SJCRH30 (cell line): ENCODE measurements around the gene MEX3A. TPM values are rescaled to one million over a fixed set of nuclear protein-coding genes. Genes with fewer than 3 reads are reported as not detected.

ENCODE experiments used
- DNase-seq, 2 experiments: peaks; one replicate each; pipeline ENCODE4 v3.0.0-alpha.2; 2015 to 2020
- H3K27ac ChIP-seq: fragments of 250-450 bp; sonication (Bioruptor Pico); 2 replicates; pipeline ENCODE4 v1.5.1; 2020; ENCODE audit warnings: mild to moderate bottlenecking, moderate library complexity
- H3K27me3 ChIP-seq: fragments of 250-450 bp; sonication (Bioruptor Pico); 2 replicates; pipeline ENCODE4 v1.5.1; 2020; ENCODE audit warnings: mild to moderate bottlenecking, moderate library complexity
- H3K36me3 ChIP-seq: fragments of 250-450 bp; sonication (Bioruptor Pico); 2 replicates; pipeline ENCODE4 v1.5.1; 2020; ENCODE audit warnings: mild to moderate bottlenecking, moderate library complexity
- H3K4me1 ChIP-seq: fragments of 250-450 bp; sonication (Bioruptor Pico); 2 replicates; pipeline ENCODE4 v1.5.1; 2020; ENCODE audit warnings: mild to moderate bottlenecking, moderate library complexity
- H3K4me3 ChIP-seq: fragments of 250-450 bp; sonication (Bioruptor Pico); 2 replicates; pipeline ENCODE4 v1.5.1; 2020; ENCODE audit warnings: mild to moderate bottlenecking, moderate library complexity
- H3K9me3 ChIP-seq: fragments of 250-450 bp; sonication (Bioruptor Pico); replicated peaks from 2 replicates; pipeline ENCODE4 v1.5.1; 2020; ENCODE audit warnings: mild to moderate bottlenecking, moderate library complexity
- total RNA-seq: library from RNA; depleted of rRNA; stranded (reverse); fragments of >200 nt; shearing (Covaris generic); gene quantifications from 2 replicates; pipeline ENCODE4 v1.2.3, GENCODE V29; 2014

The MEX3A gene
- total RNA-seq, 1 experiment from 2014 or later: 21.8 TPM

DNA sequence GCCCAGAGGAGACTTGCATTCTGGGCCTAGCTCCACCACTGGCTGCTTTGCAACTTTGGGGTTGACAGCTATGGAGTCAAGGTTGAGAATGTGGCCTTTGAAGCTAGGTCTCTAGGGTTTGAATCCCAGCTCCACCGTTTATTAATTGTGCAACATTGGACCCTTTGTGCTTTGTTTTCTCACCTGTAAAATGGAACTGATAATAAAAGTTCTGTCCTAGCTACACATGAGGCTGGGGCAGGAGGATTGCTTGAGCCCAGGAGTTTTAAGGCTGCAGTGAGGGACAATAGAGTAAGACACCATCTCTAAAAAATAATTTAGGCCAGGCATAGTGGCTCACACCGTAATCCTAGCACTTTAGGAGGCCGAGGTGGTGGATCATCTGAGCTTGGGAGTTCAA, 17.0 kb upstream of the MEX3A start:
- DNase-seq: no peak
- H3K4me3 ChIP-seq: no peak overlapping the region
- H3K4me1 ChIP-seq: peaks cover 21% of the 10 kb centered on the region

DNA sequence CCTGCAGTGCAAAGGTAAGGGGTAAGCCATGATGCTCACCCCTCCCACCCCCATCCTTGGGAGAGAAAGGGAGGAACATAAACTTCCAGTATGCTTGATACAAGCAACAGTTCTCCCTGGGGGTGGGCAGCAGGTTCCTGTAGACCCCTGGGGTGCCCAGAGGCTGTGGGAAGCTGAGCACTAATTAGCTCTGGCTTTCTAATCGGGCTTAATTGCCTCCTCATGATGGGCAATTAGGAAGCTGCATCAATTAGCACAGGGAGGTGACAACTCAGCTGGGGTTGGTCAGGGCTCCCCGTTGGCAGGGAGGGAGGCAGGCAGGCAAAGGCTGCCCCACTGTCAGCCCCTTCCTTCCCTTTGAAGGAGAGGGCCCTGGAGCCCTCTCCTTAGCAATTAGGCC, 16.5 kb upstream of the MEX3A start:
- no peak overlapping the region for H3K4me3 ChIP-seq
- no peaks in the 10 kb centered on the region for H3K27me3 ChIP-seq
- no peak for DNase-seq
- no peak overlapping the region for H3K27ac ChIP-seq
- peaks cover 16% of the 10 kb centered on the region for H3K4me1 ChIP-seq
- H3K36me3 ChIP-seq: no peaks in the 10 kb centered on the region
- H3K9me3 ChIP-seq: no peaks in the 10 kb centered on the region

More for the DNA sequence above, 17.0 kb upstream of the MEX3A start:
- Histone ChIP-seq H3K27ac (no peak overlapping the region), H3K36me3 (no peaks in the 10 kb centered on the region), H3K27me3 (no peaks in the 10 kb centered on the region), H3K9me3 (no peaks in the 10 kb centered on the region)

DNA sequence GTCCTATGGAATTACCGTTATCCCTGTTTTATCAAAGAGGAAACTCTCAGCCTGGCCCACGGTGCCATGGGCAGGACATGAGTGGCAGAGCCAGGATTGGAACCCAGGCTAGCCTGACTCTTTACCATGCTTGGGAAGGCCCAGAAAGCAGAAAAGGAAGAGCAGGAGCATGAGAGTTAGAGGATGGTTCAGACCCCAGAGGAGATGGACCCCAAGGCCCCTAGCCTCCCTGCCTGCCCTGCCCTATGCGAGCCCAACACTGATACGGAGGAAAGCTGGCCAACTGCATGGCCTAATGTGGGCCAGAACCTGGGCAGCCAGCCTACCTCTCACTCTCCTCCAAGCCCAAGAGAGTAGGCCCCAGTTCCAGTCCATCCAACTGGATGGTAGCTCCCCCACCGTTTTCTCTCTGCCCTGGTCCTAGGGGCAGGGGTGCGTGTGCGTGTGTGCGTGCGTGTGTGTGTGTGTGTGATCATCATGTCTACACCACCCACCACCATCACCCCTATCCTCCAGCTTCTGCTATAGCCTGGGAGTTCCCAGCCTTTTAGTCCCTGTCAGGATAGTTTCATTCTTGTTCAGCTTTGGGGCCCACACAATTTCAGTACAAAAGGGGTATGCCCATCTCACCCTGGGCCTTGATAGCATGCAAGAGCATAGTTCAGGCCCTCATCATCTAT, 15.4 kb upstream of the MEX3A start:
- peaks cover 6% of the 10 kb centered on the region for H3K4me1 ChIP-seq
- H3K4me3 ChIP-seq: no peak overlapping the region
- no peaks in the 10 kb centered on the region for H3K9me3 ChIP-seq
- DNase-seq: no peak
- no peak overlapping the region; the same call in 1 of the 2 replicates for H3K27ac ChIP-seq
- no peaks in the 10 kb centered on the region for H3K27me3 ChIP-seq
- no peaks in the 10 kb centered on the region for H3K36me3 ChIP-seq

DNA sequence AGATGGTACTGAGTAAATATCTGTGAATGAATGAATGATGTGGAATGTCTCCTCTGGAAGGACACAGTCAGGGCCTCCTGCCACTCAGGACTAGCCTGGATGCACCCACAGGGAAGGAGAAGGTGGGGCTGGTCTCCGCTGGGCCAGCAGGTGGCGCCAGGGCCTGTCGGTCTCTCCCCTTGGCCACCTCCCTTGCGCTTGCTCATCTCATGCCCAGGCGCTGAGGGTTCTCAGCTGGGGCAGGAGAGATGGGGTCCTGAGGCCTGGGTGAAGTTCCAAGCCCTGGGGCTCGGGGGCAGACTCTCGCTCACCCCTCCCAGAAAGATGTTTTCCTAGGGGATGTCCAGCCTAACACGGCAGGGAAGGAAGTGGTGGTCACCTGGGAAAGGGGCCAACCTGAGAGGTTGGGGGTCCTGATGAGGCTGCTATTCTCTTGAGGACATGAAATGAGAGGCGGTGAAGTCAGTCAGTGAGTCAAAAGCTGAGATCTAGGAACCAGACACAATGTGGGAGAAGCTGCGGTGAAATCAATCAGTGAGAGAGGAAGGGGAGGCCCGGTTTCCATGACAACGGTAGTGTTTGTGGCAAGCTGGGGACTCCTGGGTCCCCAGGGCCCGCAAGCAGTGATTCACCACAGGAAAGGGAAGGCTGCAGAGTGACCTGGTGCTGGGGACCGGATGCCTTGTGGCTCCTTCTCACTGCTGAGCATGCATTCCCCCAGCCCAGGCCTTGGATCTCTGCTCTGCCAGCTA, 14.6 kb upstream of the MEX3A start:
- no peaks in the 10 kb centered on the region for H3K9me3 ChIP-seq
- H3K4me3 ChIP-seq: no peak overlapping the region
- peak overlapping the region; percentile 19; the same call in 1 of the 2 replicates for H3K27ac ChIP-seq
- no peaks in the 10 kb centered on the region for H3K27me3 ChIP-seq
- no peaks in the 10 kb centered on the region for H3K36me3 ChIP-seq
- peaks cover 6% of the 10 kb centered on the region for H3K4me1 ChIP-seq
- peak; percentile 86 to 89 for DNase-seq

DNA sequence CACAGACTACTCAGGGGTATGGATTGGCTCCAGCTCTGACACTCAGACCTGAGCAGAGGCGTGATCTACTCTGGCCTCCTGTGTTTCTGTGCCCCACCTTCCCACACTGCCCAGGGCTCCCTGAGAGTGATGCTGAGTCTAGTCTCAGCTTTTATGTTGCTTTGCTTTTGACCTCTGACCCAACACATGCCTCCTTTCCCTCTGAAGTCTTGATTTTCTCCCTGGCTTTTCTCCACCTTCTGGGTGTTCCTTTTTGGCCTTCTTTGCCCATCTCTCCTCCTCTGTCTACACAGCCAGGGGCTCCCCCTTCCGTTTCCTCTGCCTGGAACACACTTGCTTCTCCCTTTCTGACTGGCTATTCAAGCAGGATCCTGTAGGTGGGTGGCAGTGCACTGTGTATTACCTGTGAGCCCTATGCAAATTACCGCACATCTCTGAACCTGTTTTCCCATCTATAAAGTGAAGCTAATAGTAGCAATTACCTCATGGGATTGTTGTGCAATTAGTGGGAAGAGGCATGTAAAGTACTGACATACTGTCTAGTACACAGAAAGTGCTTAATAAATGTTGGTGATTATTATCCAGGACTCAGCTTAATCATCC, 13.7 kb upstream of the MEX3A start:
- Histone ChIP-seq H3K4me1 (peaks cover 6% of the 10 kb centered on the region), H3K36me3 (no peaks in the 10 kb centered on the region), H3K9me3 (no peaks in the 10 kb centered on the region), H3K27ac (no peak overlapping the region; the same call in 1 of the 2 replicates), H3K27me3 (no peaks in the 10 kb centered on the region), H3K4me3 (no peak overlapping the region)
- no peak for DNase-seq

DNA sequence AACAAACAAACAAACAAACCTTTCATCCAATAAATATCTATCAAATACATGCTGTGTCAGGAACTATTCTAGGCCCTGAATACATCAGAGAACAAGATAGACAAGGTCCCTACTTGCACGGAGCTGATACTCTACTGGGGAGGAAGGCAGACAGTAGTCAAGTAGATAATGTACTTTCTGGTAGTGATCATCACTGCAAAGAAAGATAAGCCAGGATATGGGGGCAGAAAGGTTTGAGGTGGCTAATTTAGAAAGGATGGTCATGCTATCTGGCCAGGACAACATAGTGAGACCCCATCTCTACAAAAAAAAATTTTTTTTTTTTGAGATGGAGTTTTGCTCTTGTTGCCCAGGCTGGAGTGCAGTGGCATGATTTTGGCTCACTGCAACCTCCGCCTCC, 9.3 kb upstream of the MEX3A start:
- Histone ChIP-seq H3K36me3 (no peaks in the 10 kb centered on the region), H3K4me3 (no peak overlapping the region), H3K9me3 (no peaks in the 10 kb centered on the region), H3K4me1 (peaks cover 11% of the 10 kb centered on the region; the same call in 1 of the 2 replicates), H3K27ac (no peak overlapping the region), H3K27me3 (no peaks in the 10 kb centered on the region)
- no peak for DNase-seq

DNA sequence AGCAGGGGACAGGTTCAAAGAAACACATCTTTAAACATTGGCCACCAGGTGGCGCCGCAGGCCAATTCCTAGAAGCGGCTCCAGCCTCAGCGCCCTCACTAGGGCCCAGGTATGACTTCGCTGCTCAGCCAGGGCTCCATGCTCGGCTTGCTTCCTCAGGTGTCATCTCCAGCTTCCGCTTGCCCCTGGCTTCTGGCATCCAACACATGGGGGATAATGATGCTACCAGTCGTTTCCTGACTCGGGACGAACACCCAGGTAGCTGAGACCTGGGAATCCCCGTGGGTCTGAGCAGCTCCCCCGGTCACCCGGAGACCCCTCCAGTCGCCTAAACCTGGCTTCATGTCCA, 8.5 kb upstream of the MEX3A start:
- Histone ChIP-seq H3K9me3 (no peaks in the 10 kb centered on the region), H3K27me3 (no peaks in the 10 kb centered on the region), H3K36me3 (no peaks in the 10 kb centered on the region), H3K27ac (no peak overlapping the region), H3K4me3 (no peak overlapping the region), H3K4me1 (peaks cover 16% of the 10 kb centered on the region; the same call in 1 of the 2 replicates)
- DNase-seq: peak; percentile 79 to 91

DNA sequence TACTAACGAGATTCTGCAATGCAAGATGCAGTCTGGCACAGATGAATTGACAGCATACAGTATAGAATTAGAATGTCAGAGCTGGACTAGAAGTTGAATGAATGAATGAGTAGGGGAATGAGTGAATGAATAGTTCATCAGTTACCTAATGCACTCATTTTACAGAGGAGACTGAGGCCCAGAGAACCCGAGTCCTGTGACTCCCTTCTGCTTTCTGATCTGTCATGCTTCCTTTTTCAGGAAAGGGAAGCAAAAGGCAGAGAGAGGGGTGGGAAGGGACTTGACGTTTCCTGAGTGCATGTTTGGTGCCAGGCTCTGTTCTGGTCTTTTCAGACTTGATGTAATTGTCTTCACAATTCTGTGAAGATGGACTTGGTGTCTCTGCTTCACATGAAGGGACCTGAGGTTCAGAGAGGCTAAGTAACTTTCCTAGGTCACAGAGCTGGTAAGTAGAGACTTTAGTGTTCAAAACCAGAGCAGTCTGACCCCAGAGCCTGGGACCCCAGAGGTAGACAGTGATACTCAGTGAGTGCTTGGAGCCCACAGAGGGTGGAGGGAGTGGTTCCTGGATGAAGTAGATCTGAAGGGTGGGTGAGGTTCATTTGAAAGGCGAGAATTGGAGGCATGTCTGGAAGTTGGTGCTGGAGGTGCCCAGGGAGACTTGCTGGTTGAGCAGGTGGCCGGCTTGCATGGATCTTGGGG, 8.0 kb upstream of the MEX3A start:
- Histone ChIP-seq H3K27ac (no peak overlapping the region), H3K4me1 (peaks cover 16% of the 10 kb centered on the region; the same call in 1 of the 2 replicates), H3K9me3 (no peaks in the 10 kb centered on the region), H3K4me3 (no peak overlapping the region), H3K36me3 (no peaks in the 10 kb centered on the region), H3K27me3 (no peaks in the 10 kb centered on the region)
- DNase-seq: no peak

DNA sequence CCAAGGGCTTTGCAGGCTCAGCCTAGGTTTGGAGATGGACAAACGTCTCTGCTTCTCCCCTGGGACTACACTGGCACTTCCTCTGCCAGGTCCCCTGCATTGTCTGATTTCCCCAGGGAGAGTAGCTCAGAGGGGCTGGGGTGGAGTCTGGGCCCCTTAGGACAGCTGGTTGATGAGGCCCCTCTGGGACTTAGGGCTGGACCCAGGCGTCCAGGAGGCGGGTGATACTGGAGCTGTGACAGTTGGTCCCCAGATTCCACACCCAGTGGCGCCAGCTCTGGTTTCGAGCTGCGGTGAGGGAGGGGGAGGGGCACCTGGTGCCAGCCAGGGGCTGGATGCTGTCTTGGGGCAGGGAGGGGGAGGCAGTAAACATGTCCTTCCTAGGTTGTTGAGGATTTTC, 7.4 kb upstream of the MEX3A start:
- Histone ChIP-seq H3K27ac (no peak overlapping the region), H3K9me3 (no peaks in the 10 kb centered on the region), H3K36me3 (no peaks in the 10 kb centered on the region), H3K4me3 (no peak overlapping the region), H3K27me3 (no peaks in the 10 kb centered on the region), H3K4me1 (peaks cover 16% of the 10 kb centered on the region; the same call in 1 of the 2 replicates)
- DNase-seq: peak; percentile 56 to 58

DNA sequence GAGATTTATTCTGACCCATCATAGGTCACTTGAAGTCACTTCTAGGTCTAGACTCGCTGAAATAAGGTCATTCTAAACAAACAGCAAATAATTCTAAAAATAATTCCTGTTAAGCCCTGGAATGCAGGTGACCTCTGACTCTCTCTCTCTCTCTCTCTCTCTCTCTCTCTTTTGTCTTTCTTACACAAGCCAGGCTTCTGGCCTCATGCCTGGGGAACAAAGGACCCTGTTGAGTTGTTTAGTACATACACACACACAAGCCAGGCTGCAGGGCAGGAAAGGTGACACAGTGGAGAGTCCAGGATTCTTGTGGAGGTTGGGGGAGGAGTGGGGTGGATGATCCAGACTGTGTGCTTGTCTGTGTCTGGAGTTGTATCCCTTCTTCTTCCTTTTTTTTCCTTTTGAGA, 4.0 kb upstream of the MEX3A start:
- H3K27ac ChIP-seq: no peak overlapping the region
- no peak for DNase-seq

DNA sequence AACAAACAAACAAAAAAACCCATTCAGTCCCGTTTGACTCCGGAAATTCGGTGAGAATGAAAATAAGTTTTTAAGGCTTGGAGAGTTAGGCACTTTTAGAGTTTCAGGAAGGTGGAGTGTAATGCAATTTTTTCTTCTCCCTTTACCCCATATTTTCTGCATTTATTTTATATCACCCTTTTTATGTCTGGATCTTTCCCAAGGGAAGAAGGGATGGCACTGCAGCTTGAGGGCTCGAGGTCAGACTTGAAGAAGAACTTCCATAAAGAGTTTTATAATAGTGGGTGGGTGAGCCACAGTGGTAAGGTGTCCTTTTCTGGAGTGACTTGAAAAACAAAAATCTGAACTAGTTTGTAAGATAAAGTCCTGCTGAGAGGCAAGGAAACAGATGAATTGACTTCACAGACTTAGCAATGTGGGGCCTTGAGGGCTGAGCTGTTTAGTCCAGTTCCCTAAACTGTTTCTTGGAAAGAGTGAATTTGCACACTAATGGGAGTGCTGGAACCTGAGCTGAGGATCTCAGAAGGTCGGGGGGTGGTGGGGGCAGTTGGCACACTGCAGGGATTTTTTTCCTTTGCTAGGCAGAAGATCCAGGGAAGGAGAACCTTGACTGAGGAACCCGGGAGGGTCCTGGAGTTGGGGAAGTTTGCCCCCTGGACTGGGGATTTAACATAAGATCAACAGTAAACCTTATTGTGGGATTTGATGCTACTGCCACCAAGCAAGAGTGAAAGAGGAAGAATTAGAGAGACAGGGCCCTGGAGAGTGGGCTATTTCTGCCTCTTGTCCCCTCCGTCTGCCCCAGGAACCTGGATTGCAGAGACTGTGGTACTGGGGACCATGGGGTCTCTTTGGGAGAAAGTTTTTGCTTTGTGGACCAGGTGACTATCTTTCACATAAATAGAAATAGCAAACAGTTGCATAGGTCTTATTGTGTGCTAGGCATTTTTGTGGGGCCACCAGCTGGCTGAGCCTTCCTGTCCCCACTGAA, 1.8 kb upstream of the MEX3A start:
- peak overlapping the region; percentile 99 for H3K4me3 ChIP-seq

More for the DNA sequence above, 4.0 kb upstream of the MEX3A start:
- Histone ChIP-seq H3K36me3 (no peaks in the 10 kb centered on the region), H3K9me3 (no peaks in the 10 kb centered on the region), H3K4me1 (peaks cover 19% of the 10 kb centered on the region; the same call in 1 of the 2 replicates), H3K27me3 (no peaks in the 10 kb centered on the region), H3K4me3 (no peak overlapping the region)

DNA sequence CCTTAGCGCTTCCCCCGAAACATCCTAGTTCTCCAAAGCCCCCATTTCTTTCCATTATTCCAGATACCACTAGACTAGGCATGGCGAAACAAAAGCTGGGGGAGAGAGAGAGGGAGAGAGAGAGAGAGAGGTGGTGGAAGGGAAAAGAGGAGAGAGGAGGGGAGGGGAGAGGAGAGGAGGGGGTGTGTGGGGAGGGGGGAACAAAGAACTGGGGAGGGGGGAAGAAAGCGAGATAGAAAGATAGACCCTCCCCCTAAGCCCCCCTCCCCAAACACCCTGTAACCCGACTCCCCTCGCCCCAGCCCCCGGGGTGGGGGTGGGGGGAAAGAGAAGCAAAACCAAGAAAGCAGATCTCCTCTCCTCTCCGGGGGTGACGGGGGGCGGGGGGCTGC, 352 bp downstream of the MEX3A start:
- Histone ChIP-seq H3K36me3 (peaks cover 3% of the 10 kb centered on the region; the same call in 1 of the 2 replicates), H3K4me3 (peak overlapping the region; percentile 99), H3K9me3 (no peaks in the 10 kb centered on the region), H3K27ac (peak overlapping the region; percentile 59), H3K27me3 (no peaks in the 10 kb centered on the region), H3K4me1 (peaks cover 8% of the 10 kb centered on the region; the same call in 1 of the 2 replicates)
- DNase-seq: peak in 1 of 2 experiments; percentile 34

More for the DNA sequence above, 1.8 kb upstream of the MEX3A start:
- DNase-seq: no peak
- Histone ChIP-seq H3K9me3 (no peaks in the 10 kb centered on the region), H3K27ac (no peak overlapping the region), H3K27me3 (no peaks in the 10 kb centered on the region), H3K36me3 (no peaks in the 10 kb centered on the region), H3K4me1 (peaks cover 8% of the 10 kb centered on the region; the same call in 1 of the 2 replicates)

DNA sequence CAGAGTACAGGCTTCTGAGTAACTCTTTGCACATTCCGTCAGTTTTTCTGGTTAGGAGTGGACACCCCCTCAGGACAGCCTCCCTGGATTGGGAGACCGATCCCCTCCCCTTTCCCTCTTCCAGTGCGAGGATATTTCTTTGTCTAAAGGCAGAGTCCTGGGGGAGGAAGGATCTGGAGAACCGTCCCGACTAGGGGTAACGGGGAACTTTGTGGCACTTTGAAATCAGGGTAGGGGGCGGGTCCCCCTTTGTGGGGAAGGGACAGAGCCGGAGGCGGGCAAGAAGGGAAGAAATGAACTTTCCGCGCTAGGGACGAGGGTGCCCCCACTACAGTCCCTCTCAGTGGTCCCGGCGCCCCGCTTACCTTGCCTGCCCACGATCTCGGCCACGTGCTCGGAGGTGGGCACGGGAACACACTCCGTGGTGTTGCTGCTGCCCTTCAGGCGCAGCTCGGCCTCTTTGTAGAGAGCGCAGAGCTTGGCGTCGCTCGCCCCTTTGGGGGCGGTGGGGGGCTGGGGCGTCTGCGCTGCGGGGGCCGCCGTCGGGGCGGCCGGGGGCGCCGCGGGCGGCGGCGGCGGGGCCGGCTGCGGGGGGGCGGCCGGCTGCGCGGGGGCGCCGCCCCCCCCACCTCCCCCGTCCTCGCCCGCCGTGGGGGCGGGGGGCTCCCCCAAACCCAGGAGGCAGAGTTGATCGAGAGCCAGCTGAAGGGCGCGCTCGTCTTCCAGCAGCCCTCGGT, 917 bp downstream of the MEX3A start:
- Histone ChIP-seq H3K27me3 (no peaks in the 10 kb centered on the region), H3K36me3 (peaks cover 3% of the 10 kb centered on the region), H3K27ac (peak overlapping the region; percentile 59), H3K4me3 (peak overlapping the region; percentile 99), H3K4me1 (peaks cover 8% of the 10 kb centered on the region; the same call in 1 of the 2 replicates), H3K9me3 (no peaks in the 10 kb centered on the region)
- peak in 1 of 2 experiments; percentile 37 for DNase-seq
